G401 (cell line): ENCODE measurements around the gene SDK1. TPM values are rescaled to one million over a fixed set of nuclear protein-coding genes. Genes with fewer than 3 reads are reported as not detected.

ENCODE experiments used
- DNase-seq: peaks from one replicate; pipeline ENCODE4 v3.0.0-alpha.2; 2015; ENCODE audit warnings: low spot score
- in situ Hi-C: cut with HindIII; loops from 2 replicates; pipeline ENCODE4 v1.10.0; 2016; ENCODE audit warnings: low sequenced_read_pairs, mixed read lengths
- total RNA-seq: library from RNA; depleted of rRNA; stranded (reverse); fragments of >200 nt; shearing (Covaris generic); gene quantifications from 2 replicates; pipeline ENCODE4 v1.2.3, GENCODE V29; 2014

SDK1 gene
- total RNA-seq, 1 experiment from 2014 or later: not detected

- in situ Hi-C loops: no loop called here
- no peak for DNase-seq
Observed at GRCh38 chr7:4132221-4132620, 831.2 kb downstream of the SDK1 start.

GRCh38 chr7:4133491-4134044 is 832.5 kb downstream of the SDK1 start:
- DNase-seq: no peak
- in situ Hi-C loops: no loop called here

- in situ Hi-C loops: no loop called here
- no peak for DNase-seq
Observed at GRCh38 chr7:4134204-4134603, 833.2 kb downstream of the SDK1 start.

GRCh38 chr7:4134631-4135030 is 833.6 kb downstream of the SDK1 start:
- in situ Hi-C loops: no loop called here
- DNase-seq: no peak

GRCh38 chr7:4135301-4135700 is 834.2 kb downstream of the SDK1 start:
- in situ Hi-C loops: no loop called here
- DNase-seq: no peak

GRCh38 chr7:4136036-4136435 is 835.0 kb downstream of the SDK1 start:
- in situ Hi-C loops: no loop called here
- DNase-seq: no peak

- no peak for DNase-seq
- in situ Hi-C loops: no loop called here
Observed at GRCh38 chr7:4136501-4137110, 835.6 kb downstream of the SDK1 start.

- DNase-seq: no peak
- in situ Hi-C loops: no loop called here
Observed at GRCh38 chr7:4137552-4137951, 836.5 kb downstream of the SDK1 start.

- no peak for DNase-seq
- in situ Hi-C loops: no loop called here
Observed at GRCh38 chr7:4138866-4139265, 837.8 kb downstream of the SDK1 start.

- in situ Hi-C loops: no loop called here
- no peak for DNase-seq
Observed at GRCh38 chr7:4139656-4140625, 838.9 kb downstream of the SDK1 start.

- in situ Hi-C loops: no loop called here
- no peak for DNase-seq
Observed at GRCh38 chr7:4140933-4141332, 839.9 kb downstream of the SDK1 start.

GRCh38 chr7:4143006-4143405 is 842.0 kb downstream of the SDK1 start:
- no peak for DNase-seq
- in situ Hi-C loops: no loop called here

- in situ Hi-C loops: no loop called here
- no peak for DNase-seq
Observed at GRCh38 chr7:4143511-4144171, 842.6 kb downstream of the SDK1 start.

- no peak for DNase-seq
- in situ Hi-C loops: no loop called here
Observed at GRCh38 chr7:4144172-4144701, 843.2 kb downstream of the SDK1 start.

GRCh38 chr7:4144811-4145510 is 843.9 kb downstream of the SDK1 start:
- in situ Hi-C loops: no loop called here
- DNase-seq: no peak

GRCh38 chr7:4145576-4145975 is 844.5 kb downstream of the SDK1 start:
- in situ Hi-C loops: no loop called here
- no peak for DNase-seq

- in situ Hi-C loops: no loop called here
- no peak for DNase-seq
Observed at GRCh38 chr7:4147926-4148620, 847.0 kb downstream of the SDK1 start.

- in situ Hi-C loops: no loop called here
- no peak for DNase-seq
Observed at GRCh38 chr7:4149236-4149635, 848.2 kb downstream of the SDK1 start.
